ENCODE results near the gene RNF11. TPM values are rescaled to one million over a fixed set of nuclear protein-coding genes. Genes with fewer than 3 reads are reported as not detected.

The RNF11 gene
- polyA plus RNA-seq, 1 donor (not counting 4 experiments of a cell fraction or from before 2014, with no cell fraction given): 113 TPM

DNA sequence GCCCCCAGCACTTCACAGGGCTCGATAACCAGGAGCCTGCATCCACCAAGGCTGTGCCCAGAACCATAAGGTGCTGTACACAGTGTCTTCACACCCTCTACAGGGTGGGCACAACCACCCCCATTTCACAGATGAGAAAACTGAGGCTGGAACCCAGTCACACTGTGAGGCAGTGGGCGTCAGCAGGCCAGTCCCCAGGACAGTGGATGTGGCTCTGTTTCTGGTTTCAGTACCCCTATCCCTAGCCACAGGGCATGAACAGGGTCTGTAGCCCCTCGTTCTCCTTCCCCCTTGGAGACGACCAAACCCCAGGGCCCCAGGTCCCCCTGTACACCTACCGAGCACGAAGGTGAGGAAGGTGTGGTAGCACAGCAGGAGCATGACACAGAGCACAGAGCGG lies 66.7 kb downstream of the RNF11 start:
- Histone ChIP-seq H3K9me1 (ENCODE audit: control insufficient read depth, extremely low read depth, insufficient read depth, low read length) (no peaks in the 10 kb centered on the region), H3K36me3 (ENCODE audit: control insufficient read depth in 2 of 2, extremely low read depth in 1 of 2, insufficient read depth in 2 of 2, low read length in 2 of 2) (no peaks in the 10 kb centered on the region), H3K9ac (ENCODE audit: control insufficient read depth, extremely low read depth, insufficient read depth, low read length) (no peak overlapping the region), H3K4me3 (ENCODE audit: control insufficient read depth in 2 of 3, extremely low read depth in 1 of 3, insufficient read depth in 2 of 3, low read depth in 1 of 3, low read length in 3 of 3) (no peak overlapping the region), H3K27me3 (ENCODE audit: control insufficient read depth, extremely low read depth, insufficient read depth, low read length) (no peaks in the 10 kb centered on the region), H3K4me2 (ENCODE audit: control insufficient read depth, extremely low read depth, insufficient read depth, low read depth, low read length) (no peak overlapping the region), H3K4me1 (ENCODE audit: control insufficient read depth, extremely low read depth, insufficient read depth, low read length) (no peaks in the 10 kb centered on the region), H3K27ac (ENCODE audit: control insufficient read depth, insufficient read depth, low read length) (no peak overlapping the region), H3K79me2 (ENCODE audit: control insufficient read depth, insufficient read depth, low read length) (no peaks in the 10 kb centered on the region), H2AFZ (ENCODE audit: control insufficient read depth, low read length) (no peak overlapping the region), H4K20me1 (ENCODE audit: control insufficient read depth, extremely low read depth, insufficient read depth, low read length) (no peaks in the 10 kb centered on the region), H3K9me3 (ENCODE audit: control insufficient read depth, low read depth, low read length) (no peaks in the 10 kb centered on the region)
- TF ChIP-seq EZH2 (IDR thresholded peaks at IDR 0.05; ENCODE audit: low read length): no peak
- TF ChIP-seq, protein P1, sequence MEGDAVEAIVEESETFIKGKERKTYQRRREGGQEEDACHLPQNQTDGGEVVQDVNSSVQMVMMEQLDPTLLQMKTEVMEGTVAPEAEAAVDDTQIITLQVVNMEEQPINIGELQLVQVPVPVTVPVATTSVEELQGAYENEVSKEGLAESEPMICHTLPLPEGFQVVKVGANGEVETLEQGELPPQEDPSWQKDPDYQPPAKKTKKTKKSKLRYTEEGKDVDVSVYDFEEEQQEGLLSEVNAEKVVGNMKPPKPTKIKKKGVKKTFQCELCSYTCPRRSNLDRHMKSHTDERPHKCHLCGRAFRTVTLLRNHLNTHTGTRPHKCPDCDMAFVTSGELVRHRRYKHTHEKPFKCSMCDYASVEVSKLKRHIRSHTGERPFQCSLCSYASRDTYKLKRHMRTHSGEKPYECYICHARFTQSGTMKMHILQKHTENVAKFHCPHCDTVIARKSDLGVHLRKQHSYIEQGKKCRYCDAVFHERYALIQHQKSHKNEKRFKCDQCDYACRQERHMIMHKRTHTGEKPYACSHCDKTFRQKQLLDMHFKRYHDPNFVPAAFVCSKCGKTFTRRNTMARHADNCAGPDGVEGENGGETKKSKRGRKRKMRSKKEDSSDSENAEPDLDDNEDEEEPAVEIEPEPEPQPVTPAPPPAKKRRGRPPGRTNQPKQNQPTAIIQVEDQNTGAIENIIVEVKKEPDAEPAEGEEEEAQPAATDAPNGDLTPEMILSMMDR (optimal IDR thresholded peaks at IDR 0.05 in 1 of 3, IDR thresholded peaks at IDR 0.05 in 1 of 3, conservative IDR thresholded peaks at IDR 0.05 in 1 of 3; ENCODE audit: extremely low read depth in 1 of 3, insufficient read depth in 2 of 3, low read length in 3 of 3): no peak
- DNase-seq (ENCODE audit: low read depth, low spot score) (no peak), FAIRE-seq (no peak)
- dilution Hi-C loops (cut with MboI; ENCODE audit: extremely low pct_ligation_motif_present, low sequenced_read_pairs): no loop called here

DNA sequence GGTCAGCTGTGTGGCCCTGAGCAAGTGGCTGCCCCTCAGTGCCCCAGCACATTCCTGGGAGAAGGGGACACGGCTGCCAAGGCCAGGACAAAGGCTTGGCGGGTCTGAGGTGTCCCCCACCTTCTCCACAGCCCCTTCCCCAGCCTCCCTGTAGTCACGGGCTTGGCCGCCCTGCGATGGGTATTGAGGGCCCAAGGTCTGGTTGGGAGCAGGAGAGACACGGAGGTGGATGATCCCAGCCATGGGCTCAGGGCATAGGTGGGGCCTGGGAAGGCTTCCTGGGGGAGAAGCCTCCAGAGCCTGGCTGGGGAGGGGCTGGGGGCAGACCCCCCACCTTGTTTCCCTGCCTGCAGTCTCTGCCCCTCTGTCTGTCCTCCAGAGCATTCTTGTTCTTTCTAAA lies 67.2 kb downstream of the RNF11 start:
- Histone ChIP-seq H3K9me3 (ENCODE audit: control insufficient read depth, low read depth, low read length) (no peaks in the 10 kb centered on the region), H3K4me2 (ENCODE audit: control insufficient read depth, extremely low read depth, insufficient read depth, low read depth, low read length) (no peak overlapping the region), H3K9ac (ENCODE audit: control insufficient read depth, extremely low read depth, insufficient read depth, low read length) (no peak overlapping the region), H3K36me3 (ENCODE audit: control insufficient read depth in 2 of 2, extremely low read depth in 1 of 2, insufficient read depth in 2 of 2, low read length in 2 of 2) (no peaks in the 10 kb centered on the region), H2AFZ (ENCODE audit: control insufficient read depth, low read length) (no peak overlapping the region), H3K4me3 (ENCODE audit: control insufficient read depth in 2 of 3, extremely low read depth in 1 of 3, insufficient read depth in 2 of 3, low read depth in 1 of 3, low read length in 3 of 3) (no peak overlapping the region), H3K27me3 (ENCODE audit: control insufficient read depth, extremely low read depth, insufficient read depth, low read length) (no peaks in the 10 kb centered on the region), H3K79me2 (ENCODE audit: control insufficient read depth, insufficient read depth, low read length) (no peaks in the 10 kb centered on the region), H3K9me1 (ENCODE audit: control insufficient read depth, extremely low read depth, insufficient read depth, low read length) (no peaks in the 10 kb centered on the region), H3K27ac (ENCODE audit: control insufficient read depth, insufficient read depth, low read length) (no peak overlapping the region), H3K4me1 (ENCODE audit: control insufficient read depth, extremely low read depth, insufficient read depth, low read length) (no peaks in the 10 kb centered on the region), H4K20me1 (ENCODE audit: control insufficient read depth, extremely low read depth, insufficient read depth, low read length) (no peaks in the 10 kb centered on the region)
- FAIRE-seq (no peak), DNase-seq (ENCODE audit: low read depth, low spot score) (no peak)
- dilution Hi-C loops (cut with MboI; ENCODE audit: extremely low pct_ligation_motif_present, low sequenced_read_pairs): no loop called here
- TF ChIP-seq, protein P1 (optimal IDR thresholded peaks at IDR 0.05 in 1 of 3, IDR thresholded peaks at IDR 0.05 in 1 of 3, conservative IDR thresholded peaks at IDR 0.05 in 1 of 3; ENCODE audit: extremely low read depth in 1 of 3, insufficient read depth in 2 of 3, low read length in 3 of 3): no peak
- no peak for TF ChIP-seq EZH2 (IDR thresholded peaks at IDR 0.05; ENCODE audit: low read length)
